Measurements from ENCODE around the gene SPATA24.

SPATA24 gene

GRCh38 chr5:139406963-139407362 is 3.1 kb upstream of the SPATA24 start:
- peaks cover 6% of the 10 kb centered on the region for H3K4me1 ChIP-seq (ENCODE audit: control insufficient read depth, insufficient read depth, low read length, poor library complexity, severe bottlenecking)
- H3K36me3 ChIP-seq (ENCODE audit: control insufficient read depth, insufficient read depth, low read length) = no peaks in the 10 kb centered on the region
- WGBS, 2 experiments (ENCODE audit: insufficient coverage in 2 of 2) = 92 to 100% methylated on average over 2 of the region's 2 CpGs
- H3K4me3 ChIP-seq (ENCODE audit: extremely low read depth, insufficient read depth, low read length, poor library complexity, severe bottlenecking) = no peak overlapping the region
- no peak overlapping the region for H3K27ac ChIP-seq (ENCODE audit: low read depth, low read length, severe bottlenecking)
- no peaks in the 10 kb centered on the region for H3K9me3 ChIP-seq (ENCODE audit: control insufficient read depth, low read length)

GRCh38 chr5:139404484-139404840 is 573 bp upstream of the SPATA24 start:
- 77 to 100% methylated on average over 4 to 5 of the region's 5 CpGs for WGBS, 2 experiments (ENCODE audit: insufficient coverage in 2 of 2)
- peaks cover 6% of the 10 kb centered on the region for H3K4me1 ChIP-seq (ENCODE audit: control insufficient read depth, insufficient read depth, low read length, poor library complexity, severe bottlenecking)

GRCh38 chr5:139403418-139403786 is 487 bp downstream of the SPATA24 start:
- H3K4me3 ChIP-seq (ENCODE audit: extremely low read depth, insufficient read depth, low read length, poor library complexity, severe bottlenecking) = peak overlapping the region; percentile 52
- H3K36me3 ChIP-seq (ENCODE audit: control insufficient read depth, insufficient read depth, low read length) = peaks cover 15% of the 10 kb centered on the region
- 40 to 53% methylated on average over 6 to 7 of the region's 7 CpGs for WGBS, 2 experiments (ENCODE audit: insufficient coverage in 2 of 2)
- H3K9me3 ChIP-seq (ENCODE audit: control insufficient read depth, low read length) = no peaks in the 10 kb centered on the region
- peak overlapping the region; percentile 98 for H3K27ac ChIP-seq (ENCODE audit: low read depth, low read length, severe bottlenecking)
- peaks cover 6% of the 10 kb centered on the region for H3K4me1 ChIP-seq (ENCODE audit: control insufficient read depth, insufficient read depth, low read length, poor library complexity, severe bottlenecking)

More at GRCh38 chr5:139404484-139404840, 573 bp upstream of the SPATA24 start:
- peak overlapping the region; percentile 98 for H3K27ac ChIP-seq (ENCODE audit: low read depth, low read length, severe bottlenecking)
- no peaks in the 10 kb centered on the region for H3K9me3 ChIP-seq (ENCODE audit: control insufficient read depth, low read length)
- peaks cover 15% of the 10 kb centered on the region for H3K36me3 ChIP-seq (ENCODE audit: control insufficient read depth, insufficient read depth, low read length)
- peak overlapping the region; percentile 52 for H3K4me3 ChIP-seq (ENCODE audit: extremely low read depth, insufficient read depth, low read length, poor library complexity, severe bottlenecking)

- Histone ChIP-seq H3K4me3 (ENCODE audit: extremely low read depth, insufficient read depth, low read length, poor library complexity, severe bottlenecking) (peak overlapping the region; percentile 52), H3K27ac (ENCODE audit: low read depth, low read length, severe bottlenecking) (peak overlapping the region; percentile 98), H3K4me1 (ENCODE audit: control insufficient read depth, insufficient read depth, low read length, poor library complexity, severe bottlenecking) (peaks cover 6% of the 10 kb centered on the region)
These were observed 1.2 kb downstream of the SPATA24 start for GRCh38 chr5:139402561-139403158.

GRCh38 chr5:139401546-139401945 is 2.3 kb downstream of the SPATA24 start:
- WGBS, 2 experiments (ENCODE audit: insufficient coverage in 2 of 2) = 92 to 99% methylated on average over 5 to 10 of the region's 10 CpGs
- peaks cover 6% of the 10 kb centered on the region for H3K4me1 ChIP-seq (ENCODE audit: control insufficient read depth, insufficient read depth, low read length, poor library complexity, severe bottlenecking)
- no peak overlapping the region for H3K27ac ChIP-seq (ENCODE audit: low read depth, low read length, severe bottlenecking)
- no peaks in the 10 kb centered on the region for H3K9me3 ChIP-seq (ENCODE audit: control insufficient read depth, low read length)
- H3K4me3 ChIP-seq (ENCODE audit: extremely low read depth, insufficient read depth, low read length, poor library complexity, severe bottlenecking) = no peak overlapping the region
- H3K36me3 ChIP-seq (ENCODE audit: control insufficient read depth, insufficient read depth, low read length) = peaks cover 15% of the 10 kb centered on the region

More at GRCh38 chr5:139402561-139403158, 1.2 kb downstream of the SPATA24 start:
- peaks cover 15% of the 10 kb centered on the region for H3K36me3 ChIP-seq (ENCODE audit: control insufficient read depth, insufficient read depth, low read length)
- 74 to 82% methylated on average over 4 to 6 of the region's 7 CpGs for WGBS, 2 experiments (ENCODE audit: insufficient coverage in 2 of 2)
- no peaks in the 10 kb centered on the region for H3K9me3 ChIP-seq (ENCODE audit: control insufficient read depth, low read length)

- Histone ChIP-seq H3K4me1 (ENCODE audit: control insufficient read depth, insufficient read depth, low read length, poor library complexity, severe bottlenecking) (peaks cover 5% of the 10 kb centered on the region), H3K4me3 (ENCODE audit: extremely low read depth, insufficient read depth, low read length, poor library complexity, severe bottlenecking) (no peak overlapping the region), H3K36me3 (ENCODE audit: control insufficient read depth, insufficient read depth, low read length) (peaks cover 17% of the 10 kb centered on the region), H3K9me3 (ENCODE audit: control insufficient read depth, low read length) (no peaks in the 10 kb centered on the region), H3K27ac (ENCODE audit: low read depth, low read length, severe bottlenecking) (no peak overlapping the region)
- 91 to 94% methylated on average over 5 of the region's 6 CpGs for WGBS, 2 experiments (ENCODE audit: insufficient coverage in 2 of 2)
These were observed 4.3 kb downstream of the SPATA24 start for GRCh38 chr5:139399501-139400121.

GRCh38 chr5:139397921-139398320 is 6.0 kb downstream of the SPATA24 start:
- no peaks in the 10 kb centered on the region for H3K9me3 ChIP-seq (ENCODE audit: control insufficient read depth, low read length)
- 89 to 95% methylated on average over 4 to 5 of the region's 6 CpGs for WGBS, 2 experiments (ENCODE audit: insufficient coverage in 2 of 2)
- H3K4me1 ChIP-seq (ENCODE audit: control insufficient read depth, insufficient read depth, low read length, poor library complexity, severe bottlenecking) = no peaks in the 10 kb centered on the region
- H3K4me3 ChIP-seq (ENCODE audit: extremely low read depth, insufficient read depth, low read length, poor library complexity, severe bottlenecking) = no peak overlapping the region
- peaks cover 17% of the 10 kb centered on the region for H3K36me3 ChIP-seq (ENCODE audit: control insufficient read depth, insufficient read depth, low read length)
- no peak overlapping the region for H3K27ac ChIP-seq (ENCODE audit: low read depth, low read length, severe bottlenecking)

- WGBS, 2 experiments (ENCODE audit: insufficient coverage in 2 of 2) = 85 to 92% methylated on average over 5 to 7 of the region's 8 CpGs
- Histone ChIP-seq H3K9me3 (ENCODE audit: control insufficient read depth, low read length) (no peaks in the 10 kb centered on the region), H3K27ac (ENCODE audit: low read depth, low read length, severe bottlenecking) (no peak overlapping the region), H3K4me3 (ENCODE audit: extremely low read depth, insufficient read depth, low read length, poor library complexity, severe bottlenecking) (no peak overlapping the region), H3K36me3 (ENCODE audit: control insufficient read depth, insufficient read depth, low read length) (peaks cover 17% of the 10 kb centered on the region), H3K4me1 (ENCODE audit: control insufficient read depth, insufficient read depth, low read length, poor library complexity, severe bottlenecking) (no peaks in the 10 kb centered on the region)
These were observed 7.2 kb downstream of the SPATA24 start for GRCh38 chr5:139396691-139397090.

- 78 to 85% methylated on average over 5 of the region's 8 CpGs for WGBS, 2 experiments (ENCODE audit: insufficient coverage in 2 of 2)
- H3K4me3 ChIP-seq (ENCODE audit: extremely low read depth, insufficient read depth, low read length, poor library complexity, severe bottlenecking) = no peak overlapping the region
These were observed 7.8 kb downstream of the SPATA24 start for GRCh38 chr5:139395844-139396640.

GRCh38 chr5:139394654-139395566 is 9.0 kb downstream of the SPATA24 start, which contains the start of gene PROB1:
Gene PROB1 (minus strand): TSS chr5:139395104. CDS start chr5:139395081, 23 bp downstream.
- Histone ChIP-seq H3K36me3 (ENCODE audit: control insufficient read depth, insufficient read depth, low read length) (peaks cover 7% of the 10 kb centered on the region), H3K9me3 (ENCODE audit: control insufficient read depth, low read length) (no peaks in the 10 kb centered on the region), H3K27ac (ENCODE audit: low read depth, low read length, severe bottlenecking) (no peak within 1 kb of the TSS), H3K4me3 (ENCODE audit: extremely low read depth, insufficient read depth, low read length, poor library complexity, severe bottlenecking) (peak within 1 kb of the TSS; percentile 39), H3K4me1 (ENCODE audit: control insufficient read depth, insufficient read depth, low read length, poor library complexity, severe bottlenecking) (no peaks in the 10 kb centered on the region)
- 71 to 74% methylated on average over 59 to 71 of the region's 76 CpGs for WGBS, 2 experiments (ENCODE audit: insufficient coverage in 2 of 2)

More at GRCh38 chr5:139395844-139396640, 7.8 kb downstream of the SPATA24 start:
- H3K27ac ChIP-seq (ENCODE audit: low read depth, low read length, severe bottlenecking) = no peak overlapping the region
- H3K9me3 ChIP-seq (ENCODE audit: control insufficient read depth, low read length) = no peaks in the 10 kb centered on the region
- H3K4me1 ChIP-seq (ENCODE audit: control insufficient read depth, insufficient read depth, low read length, poor library complexity, severe bottlenecking) = no peaks in the 10 kb centered on the region
- peaks cover 17% of the 10 kb centered on the region for H3K36me3 ChIP-seq (ENCODE audit: control insufficient read depth, insufficient read depth, low read length)

Measured in mesodermal cell (in vitro differentiated cells).